RKO (cell line): ENCODE measurements around the gene AGPAT3.

Source experiments
- DNase-seq: peaks from one replicate; pipeline ENCODE4 v3.0.0-alpha.2; 2016; ENCODE audit warnings: low spot score

Gene AGPAT3

DNA sequence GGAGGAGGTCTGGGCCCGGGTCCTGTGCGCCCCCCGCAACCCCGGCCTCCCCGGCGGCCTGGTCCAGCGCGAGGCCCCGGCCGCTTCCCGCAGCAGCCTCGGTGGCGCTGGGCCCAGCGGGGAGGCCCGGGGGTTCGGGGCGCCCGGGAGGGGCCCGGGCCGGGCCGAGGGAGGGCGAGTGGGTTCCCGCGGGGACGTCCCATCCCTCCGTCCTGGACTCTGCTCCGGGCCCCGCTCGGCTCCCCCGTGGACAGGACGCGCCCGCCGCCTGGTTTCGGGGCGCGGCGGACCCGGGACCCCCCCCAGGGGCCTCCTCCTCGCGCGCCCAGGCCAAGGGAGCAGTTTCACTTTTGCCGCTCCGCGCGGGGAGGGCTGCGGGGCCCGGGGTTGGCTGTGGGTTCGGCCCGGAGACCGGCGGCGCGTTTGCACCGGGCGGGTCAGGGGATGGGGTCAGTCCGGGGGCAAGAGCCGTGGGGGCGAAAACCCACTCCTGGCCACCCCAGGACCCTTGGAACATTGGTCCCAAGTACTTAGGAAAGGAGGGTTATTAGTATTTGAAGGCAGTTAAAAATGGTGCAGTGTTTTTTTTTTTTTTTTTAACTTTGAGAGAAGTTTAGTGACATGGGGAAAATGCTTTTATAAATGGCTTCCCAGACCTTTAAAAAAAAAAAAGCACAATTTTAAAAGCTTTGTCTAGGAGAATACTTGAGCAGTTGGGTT, 677 bp downstream of the AGPAT3 start:
- no peak for DNase-seq

GRCh38 chr21:43866260-43866629, 1.2 kb downstream of the AGPAT3 start:
- DNase-seq = peak; percentile 47

DNA sequence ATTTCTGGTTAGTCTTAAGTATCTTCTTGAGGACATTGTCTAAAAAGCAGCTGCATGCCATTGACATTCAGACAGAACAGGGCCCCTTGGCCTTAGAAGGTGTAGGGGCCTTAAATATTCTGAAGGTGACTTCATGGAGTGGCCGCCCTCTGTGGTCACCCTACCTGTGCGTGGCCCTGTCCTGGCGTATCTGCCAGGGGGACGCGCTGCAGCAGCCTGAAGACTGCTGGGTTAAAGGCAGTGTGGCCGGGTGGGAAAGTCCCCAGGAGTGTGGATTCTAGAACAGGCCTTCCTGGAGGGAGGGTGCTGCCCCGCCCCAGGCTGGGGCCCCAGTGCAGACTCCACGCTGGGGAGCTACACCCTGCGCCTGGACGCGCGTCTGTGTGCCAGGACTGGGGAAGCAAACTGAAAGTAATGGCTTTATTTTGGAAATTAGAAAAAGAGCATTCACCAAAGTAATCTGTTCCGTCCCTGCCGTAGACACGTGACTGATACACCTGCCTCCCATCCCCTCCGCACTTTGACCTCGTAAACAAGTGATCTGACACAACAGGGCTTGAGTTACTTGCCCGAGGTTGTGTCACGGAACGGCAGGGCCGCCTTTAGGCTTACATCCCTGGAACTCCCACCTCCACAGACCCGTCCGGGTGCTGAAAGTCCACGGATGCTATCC, 1.8 kb downstream of the AGPAT3 start:
- DNase-seq = no peak

- no peak for DNase-seq
Measured at GRCh38 chr21:43867332-43867703, 2.3 kb downstream of the AGPAT3 start.

DNA sequence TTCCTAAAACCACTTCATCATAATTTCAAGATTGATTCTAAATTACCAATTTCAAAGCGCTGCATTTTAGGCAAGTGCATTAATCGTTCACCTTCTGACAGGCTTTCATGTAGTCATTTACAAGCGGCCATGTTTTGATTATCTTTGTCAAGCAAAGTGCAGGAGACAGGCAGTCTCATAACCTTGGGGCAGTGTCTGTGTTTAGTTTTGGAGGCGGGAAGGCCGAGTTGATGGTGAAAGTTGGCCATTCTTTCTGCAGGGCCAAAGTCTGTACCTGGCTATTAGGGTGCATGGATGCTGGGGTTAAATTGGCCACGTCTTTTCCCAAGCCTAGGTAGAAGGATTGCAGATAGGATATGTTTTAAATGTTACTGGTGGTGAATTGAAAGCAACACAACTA, 2.9 kb downstream of the AGPAT3 start:
- DNase-seq = no peak

DNA sequence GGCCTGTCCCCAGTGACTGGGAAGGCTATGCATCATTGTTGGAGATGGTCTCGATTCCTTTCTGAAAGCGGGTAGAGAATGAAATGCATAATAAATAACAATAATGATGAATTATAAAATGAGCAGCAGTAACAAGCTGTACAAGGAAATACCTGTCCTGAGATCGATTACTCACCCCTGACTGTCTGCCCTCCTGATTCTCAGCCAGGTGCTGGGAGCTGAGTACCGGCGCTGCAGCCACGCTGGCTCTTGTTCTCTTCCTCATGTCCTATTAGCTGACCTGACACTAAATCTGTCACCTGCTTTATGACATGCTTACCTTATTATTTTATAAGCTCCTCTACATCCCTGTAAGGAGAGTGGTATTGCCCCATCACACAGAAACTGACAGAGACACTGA, 3.4 kb downstream of the AGPAT3 start:
- DNase-seq = no peak

GRCh38 chr21:43869486-43870325, 4.7 kb downstream of the AGPAT3 start:
- no peak for DNase-seq

- no peak for DNase-seq
Measured at GRCh38 chr21:43871487-43871886, 6.5 kb downstream of the AGPAT3 start.

DNA sequence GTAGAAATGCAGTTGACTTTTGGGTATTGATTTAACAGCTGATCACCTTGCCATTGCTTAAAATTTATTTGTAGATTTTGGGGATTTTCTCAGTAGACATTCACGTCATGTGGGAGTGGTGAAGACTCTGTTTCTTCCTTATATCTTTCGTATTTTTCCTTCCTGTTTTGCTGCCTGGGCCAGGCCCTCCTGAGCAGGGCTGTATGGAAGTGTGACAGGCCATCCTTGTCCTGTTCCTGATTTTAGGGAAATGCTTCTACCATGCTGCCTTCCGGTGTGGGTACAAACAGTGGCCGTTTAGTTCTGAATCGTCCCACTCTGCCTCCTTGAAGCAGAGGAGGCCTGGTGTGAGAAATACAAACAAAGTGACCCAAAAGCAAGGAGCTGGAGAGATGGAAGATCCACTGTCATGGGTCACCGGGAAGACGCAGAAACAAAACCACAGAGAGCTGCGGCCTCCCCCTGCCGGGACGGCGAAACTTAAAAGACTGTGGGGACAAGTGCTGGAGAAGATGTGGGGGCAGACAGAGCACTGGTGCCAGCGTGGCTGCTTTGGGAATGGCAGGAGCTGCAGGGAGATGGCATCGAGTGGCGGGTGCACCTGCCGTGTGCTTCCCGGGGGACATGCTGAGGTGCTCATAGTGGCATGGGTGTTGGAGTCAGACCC, 7.6 kb downstream of the AGPAT3 start:
- no peak for DNase-seq

- DNase-seq = no peak
Measured at GRCh38 chr21:43873673-43874072, 8.7 kb downstream of the AGPAT3 start.

DNA sequence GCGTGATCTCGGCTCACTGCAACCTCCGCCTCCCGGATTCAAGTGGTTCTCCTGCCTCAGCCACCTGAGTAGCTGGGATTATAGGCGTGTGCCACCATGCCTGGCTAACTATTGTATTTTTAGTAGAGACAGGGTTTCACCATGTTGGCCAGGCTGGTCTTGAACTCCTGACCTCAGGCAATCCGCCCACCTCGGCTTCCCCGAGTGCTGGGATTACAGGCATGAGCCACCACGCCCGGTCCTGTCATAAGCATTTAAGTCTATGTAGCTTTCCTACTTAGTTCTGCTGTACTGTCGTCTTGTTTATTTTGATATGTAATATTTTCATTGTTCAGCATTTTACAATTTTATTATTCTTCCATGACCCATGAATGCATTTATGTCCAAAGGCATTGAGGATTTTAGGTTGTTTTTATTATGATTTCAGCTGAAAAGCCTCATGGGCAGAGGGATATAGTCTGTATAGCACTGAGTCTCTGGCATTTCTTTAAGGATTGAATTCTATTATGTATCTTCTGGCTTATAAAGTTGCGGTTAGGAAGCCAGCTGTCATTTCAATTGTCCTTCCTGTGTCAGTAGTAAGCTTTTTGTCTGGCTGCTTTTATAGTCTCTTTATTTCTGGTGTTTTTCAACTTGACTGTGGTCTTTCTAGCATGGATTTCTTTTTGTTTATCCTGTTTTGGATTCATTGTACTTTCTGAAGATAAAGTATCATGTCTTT, 9.2 kb downstream of the AGPAT3 start:
- DNase-seq = no peak

- DNase-seq = no peak
Measured at GRCh38 chr21:43876605-43877004, 11.6 kb downstream of the AGPAT3 start.

DNA sequence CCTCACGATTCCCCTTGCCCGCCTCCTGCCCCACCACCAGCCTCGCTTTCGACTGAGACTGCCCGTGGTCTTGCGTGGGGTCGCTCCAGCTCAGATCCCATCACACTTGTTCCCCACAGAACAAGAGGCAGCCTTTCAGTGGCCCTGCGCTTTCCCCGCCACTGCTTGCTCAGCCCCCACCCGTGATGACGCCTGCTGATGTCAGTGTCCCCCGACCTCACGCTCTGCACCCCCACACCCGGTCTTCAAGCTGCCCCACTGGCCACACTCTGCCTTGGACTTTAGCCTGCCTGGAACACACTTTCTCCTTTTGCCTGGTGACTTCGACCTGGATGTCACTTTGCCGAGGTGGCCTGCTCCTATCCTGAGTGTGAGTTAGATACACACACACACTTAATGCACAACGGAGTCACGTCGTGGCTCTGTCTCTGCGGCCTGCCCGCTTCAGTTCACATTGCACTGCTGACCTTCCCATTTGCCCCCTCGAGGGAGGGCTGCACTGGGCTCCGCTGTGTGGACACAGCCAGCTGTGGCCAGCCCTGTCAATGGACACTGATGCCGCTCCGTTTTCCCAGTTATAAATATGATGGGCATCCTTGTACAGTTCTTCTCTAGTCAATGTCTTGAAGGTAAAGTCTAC, 13.0 kb downstream of the AGPAT3 start:
- DNase-seq = no peak

- no peak for DNase-seq
Measured at GRCh38 chr21:43879348-43880110, 14.5 kb downstream of the AGPAT3 start.

GRCh38 chr21:43880111-43880985, 15.3 kb downstream of the AGPAT3 start:
- peak; percentile 24 for DNase-seq

- no peak for DNase-seq
Measured at GRCh38 chr21:43881283-43881682, 16.3 kb downstream of the AGPAT3 start.

DNA sequence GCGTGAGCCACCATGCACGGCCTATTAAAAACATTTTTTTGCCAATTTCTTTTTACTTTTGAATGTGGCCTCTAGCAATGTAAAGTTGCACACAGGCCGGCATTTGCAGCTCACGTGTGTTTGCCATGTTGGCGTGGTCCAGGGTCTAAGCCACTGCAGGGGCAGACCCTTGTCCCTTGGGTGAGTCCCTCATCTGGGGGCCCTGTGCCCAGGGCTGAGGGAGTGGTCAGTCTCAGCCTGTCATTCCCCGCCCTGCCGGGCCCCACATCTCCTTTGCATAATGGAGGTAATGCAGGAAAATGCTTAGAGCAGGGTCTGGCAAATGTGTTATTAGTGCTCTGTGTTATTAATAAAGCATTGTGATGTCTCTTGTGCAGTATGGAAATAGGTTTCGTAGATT, 16.9 kb downstream of the AGPAT3 start:
- DNase-seq = no peak

- DNase-seq = no peak
Measured at GRCh38 chr21:43882952-43883545, 18.0 kb downstream of the AGPAT3 start.
